T-helper 9 cell (primary cell): Measurements from ENCODE around the gene GINS1.
"Not testable (repeated sequence)": the region's sequence is repeated elsewhere in the genome, so short reads cannot be mapped to it uniquely, and the experiment has no call there.

Experiments used
- DNase-seq: peaks from one replicate; pipeline ENCODE4 v3.0.0-alpha.2; 2020

GINS1 gene

DNA sequence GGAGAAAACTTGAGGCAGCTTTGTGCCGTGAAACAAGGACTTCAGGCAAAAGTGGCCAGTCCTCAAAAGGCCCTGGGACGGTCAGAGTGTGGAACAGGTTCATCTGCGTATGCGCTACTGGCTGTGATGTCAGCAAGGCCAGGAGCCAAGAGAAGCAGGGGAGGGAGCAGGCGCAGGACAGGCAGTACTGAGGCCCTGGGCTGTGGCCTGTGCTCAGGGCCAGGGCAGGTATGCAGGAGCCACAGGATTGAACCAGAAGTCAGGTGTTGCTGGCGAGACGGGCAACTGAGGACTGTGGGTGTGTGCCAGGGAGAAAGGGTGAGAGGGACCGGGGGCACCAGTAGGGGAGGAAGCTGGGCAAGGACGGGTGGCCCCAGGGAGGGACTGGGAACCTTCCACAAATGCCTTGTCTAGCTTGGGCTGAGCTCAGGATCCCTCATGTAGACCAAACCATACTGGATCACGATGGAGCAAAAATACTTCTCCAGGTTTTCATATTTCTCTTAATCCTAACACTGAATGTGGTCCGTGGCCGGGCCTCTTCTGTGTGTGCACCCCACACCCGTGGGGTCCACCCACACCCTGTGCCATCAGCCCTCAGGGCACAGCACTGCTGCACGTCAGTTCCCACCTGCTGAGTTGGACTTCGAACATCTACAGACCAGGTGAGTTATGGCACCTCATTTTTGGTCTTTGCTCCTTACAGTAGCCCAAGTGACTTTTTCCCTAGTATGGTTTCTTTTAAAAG is 46.9 kb downstream of the GINS1 start:
- no peak for DNase-seq

DNA sequence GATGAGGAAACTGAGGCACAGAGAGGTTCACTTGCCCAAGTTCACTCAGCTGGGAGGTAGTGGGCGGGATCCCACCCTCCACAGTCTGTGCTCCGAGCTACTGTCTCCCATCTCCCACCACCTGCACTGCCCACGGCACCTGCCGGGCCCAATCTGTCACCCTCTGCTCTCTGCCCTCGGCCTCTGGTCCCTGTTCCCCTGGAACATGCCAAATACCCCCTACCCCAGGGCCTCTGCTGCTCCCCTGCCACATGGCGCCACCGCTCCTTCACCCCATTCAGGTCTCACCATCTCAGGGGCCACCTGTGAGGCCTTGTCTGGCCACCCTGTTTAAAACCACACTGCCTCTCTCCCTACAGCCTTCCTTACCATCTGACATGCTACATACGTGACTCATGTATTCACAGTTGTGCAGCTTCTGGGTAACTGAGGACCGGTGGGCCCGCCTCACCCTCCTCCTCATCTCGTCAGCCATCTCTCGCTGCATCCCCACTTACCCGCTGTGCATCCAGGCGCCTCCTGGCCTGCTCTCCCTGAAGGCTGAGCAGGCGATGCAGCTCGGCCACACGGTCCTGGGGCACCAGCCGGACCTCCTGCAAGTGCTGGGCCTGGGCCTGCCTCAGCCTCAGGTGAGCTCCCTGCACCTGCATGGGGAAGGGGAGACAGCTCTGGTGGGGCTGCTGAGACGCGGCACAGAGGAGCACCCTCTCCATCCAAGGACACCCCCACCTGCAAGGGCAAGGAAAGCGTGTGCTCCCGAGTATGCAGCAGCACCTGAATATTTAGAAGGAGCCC is 50.6 kb downstream of the GINS1 start:
- DNase-seq: no peak

- no peak for DNase-seq
Measured at GRCh38 chr20:25459111-25459830, 51.8 kb downstream of the GINS1 start.

DNA sequence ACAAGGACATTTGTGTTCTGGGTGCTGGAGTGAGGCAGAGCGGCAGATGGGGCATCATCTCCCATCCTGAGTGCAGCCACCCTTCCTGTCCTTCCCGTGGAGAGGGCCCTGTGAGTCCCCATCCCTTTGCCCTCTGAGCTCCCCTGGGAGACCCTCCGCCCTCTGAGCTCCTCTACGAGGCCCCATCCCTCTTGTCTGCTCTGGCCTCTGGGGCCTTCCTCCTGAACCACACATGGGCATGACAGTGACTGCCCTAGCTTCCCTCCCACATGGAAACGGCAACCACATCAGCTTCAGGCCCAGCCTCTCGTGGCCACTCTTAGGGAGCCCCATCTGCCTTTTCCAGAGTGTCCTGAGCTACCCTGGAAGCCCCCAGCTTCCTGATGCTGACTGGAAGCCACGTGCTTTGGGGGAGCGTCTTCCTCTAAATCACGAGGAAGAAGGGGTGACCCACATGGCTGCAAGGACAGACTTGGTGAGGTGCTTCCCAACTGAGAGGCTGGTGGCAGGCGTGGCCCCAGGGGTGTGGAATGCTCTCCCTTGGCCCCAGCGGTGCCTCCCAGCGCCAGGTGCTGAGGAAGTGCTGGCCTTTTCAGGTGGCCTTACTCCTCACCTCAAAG is 52.6 kb downstream of the GINS1 start:
- no peak for DNase-seq

- no peak for DNase-seq
Measured at GRCh38 chr20:25460566-25461280, 53.2 kb downstream of the GINS1 start.

- DNase-seq: no peak
Measured at GRCh38 chr20:25461281-25461650, 53.8 kb downstream of the GINS1 start.

DNA sequence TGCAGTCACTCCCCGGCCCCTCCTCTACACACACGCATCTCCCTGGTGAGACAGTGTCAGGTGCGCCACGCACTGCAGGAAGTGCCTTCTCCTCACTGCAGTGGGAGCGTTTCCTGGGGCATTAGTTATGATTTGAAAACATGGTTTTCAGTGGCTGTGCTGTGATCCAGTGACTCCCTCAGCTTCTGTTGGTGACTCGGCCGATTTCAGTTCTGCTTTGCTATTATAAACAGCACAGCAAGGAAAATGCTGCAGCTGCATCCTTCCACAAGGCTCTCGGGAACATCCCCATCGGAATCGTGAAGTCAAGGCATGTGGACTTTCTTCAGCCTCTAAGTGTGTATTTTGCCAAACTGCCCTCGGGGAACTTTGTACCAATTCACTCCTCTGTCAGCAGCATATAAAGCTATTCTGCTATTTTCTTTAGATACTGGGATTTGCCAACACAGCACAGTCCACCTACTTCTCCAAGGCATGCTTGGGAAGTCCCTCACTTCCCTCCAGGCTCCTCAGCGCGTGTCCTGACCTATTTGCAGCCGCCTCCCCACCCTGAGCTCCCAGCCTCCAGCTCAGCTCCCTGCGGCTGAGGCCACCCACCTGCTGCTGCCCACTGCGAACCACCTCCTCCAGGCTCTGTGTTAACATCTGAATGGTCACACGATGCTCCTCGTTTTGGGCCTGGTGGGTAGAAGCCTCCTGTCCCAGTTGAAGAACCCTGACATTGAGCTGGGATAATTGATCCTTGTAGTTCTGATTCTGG is 54.5 kb downstream of the GINS1 start:
- no peak for DNase-seq

DNA sequence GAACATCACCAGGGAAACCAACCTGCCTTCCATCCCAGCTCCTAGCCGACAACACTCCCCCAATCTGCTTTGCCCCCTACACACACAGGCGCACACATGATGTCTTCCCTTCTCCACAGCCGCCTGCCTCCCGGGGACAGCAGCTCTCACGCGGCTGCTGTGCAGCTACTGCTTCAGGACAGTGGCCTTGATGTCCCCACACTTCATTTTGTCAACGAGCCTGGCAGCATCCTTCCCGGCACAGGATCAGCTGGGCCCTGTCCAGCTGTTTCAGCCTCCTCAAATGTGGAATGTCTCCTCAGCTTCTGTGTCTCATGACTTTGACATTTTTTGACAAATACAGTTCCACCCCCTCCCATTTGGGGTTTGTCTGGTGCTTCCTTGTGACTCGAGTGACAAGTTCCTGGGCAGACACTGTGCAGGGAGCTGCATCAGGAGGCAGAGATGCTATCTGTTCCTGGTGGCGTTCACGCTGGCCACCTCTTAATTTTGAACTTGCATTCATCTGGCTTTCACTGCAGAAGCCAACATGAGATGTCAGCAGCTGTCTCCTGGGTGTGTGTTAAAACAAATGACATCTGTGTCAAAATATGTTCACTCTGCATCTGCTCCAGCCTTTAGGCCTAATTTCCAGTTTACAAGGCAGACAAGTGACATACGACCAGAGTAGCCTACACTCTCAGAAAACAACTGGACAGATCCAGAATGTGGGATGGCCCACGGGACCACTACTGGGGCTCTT is 57.2 kb downstream of the GINS1 start:
- DNase-seq: no peak

DNA sequence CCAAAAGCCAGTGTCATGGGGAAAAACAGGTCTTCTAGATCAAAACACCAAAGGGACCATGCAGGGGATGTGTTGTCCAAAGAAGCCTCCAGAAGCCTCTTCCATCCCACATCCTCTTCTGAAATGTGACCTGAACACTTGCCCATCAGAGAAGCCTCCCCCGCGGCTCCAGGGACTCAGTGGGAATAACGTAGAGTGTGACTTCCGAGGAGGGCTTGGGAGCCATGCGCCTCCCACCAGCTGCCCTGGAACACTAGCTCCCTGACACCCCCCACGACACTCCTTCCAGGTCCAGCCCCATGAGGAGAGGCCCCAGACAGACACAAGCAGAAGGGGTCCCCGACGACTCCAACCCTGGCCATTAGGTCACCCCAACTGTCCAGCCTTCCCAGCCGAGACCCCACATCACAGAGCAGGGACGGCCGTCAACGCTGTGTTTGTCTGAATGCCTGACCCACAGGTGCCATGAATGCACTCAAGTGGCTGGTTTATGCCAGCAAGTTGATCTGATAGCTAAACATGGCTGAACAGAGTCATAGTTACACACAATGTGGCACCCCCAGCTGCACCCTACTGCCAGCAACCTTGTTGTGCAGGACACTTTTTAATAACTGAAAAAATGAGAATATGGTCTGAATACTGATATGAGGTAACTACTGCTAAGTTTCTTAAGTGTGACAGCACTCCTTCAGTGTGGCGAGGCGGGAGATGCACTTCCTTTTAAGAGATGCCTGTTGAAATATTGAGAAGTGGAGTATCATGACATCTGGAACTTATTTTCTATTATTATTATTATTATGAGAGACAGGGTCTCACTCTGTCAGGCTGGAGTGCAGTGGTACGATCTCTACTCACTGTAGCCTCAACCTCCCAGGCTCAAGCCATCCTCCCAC is 58.0 kb downstream of the GINS1 start:
- DNase-seq: no peak

DNA sequence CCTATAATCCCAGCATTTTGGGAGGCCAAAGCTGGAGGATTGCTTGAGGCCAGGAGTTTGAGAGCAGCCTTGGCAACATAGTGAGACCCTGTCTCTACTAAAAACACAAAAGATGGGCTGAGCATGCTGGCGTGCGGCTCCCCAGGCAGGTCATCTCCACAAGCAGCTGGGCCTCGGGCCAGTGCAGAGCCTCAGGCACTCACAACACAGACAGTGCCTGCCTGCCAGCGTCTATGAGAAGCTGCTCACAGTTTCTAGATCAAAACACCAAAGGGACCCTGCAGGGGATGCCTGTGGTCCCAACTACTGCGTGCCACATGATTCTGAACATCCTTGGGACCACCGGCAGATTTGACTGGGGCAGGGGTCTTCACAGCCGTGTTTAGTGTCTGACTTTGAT is 59.4 kb downstream of the GINS1 start:
- no peak for DNase-seq

DNA sequence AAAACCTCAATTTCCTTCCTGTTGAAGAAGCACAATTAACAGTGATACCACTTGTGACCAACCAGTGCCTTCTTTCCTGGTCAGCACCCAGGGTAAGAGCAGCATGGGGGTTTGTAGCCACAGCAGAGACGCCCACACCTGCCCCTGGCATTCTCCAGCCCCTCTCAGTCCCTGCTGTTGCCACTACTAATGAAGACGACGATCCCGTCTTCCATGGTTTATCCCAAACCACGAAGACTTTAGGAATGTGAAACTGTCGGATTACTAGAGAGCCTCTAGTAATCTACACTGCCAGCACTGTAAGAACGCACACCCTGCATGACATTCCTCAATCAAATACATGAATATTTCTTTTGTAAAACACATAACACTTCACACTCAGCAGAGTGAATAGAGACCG is 60.0 kb downstream of the GINS1 start:
- no peak for DNase-seq

DNA sequence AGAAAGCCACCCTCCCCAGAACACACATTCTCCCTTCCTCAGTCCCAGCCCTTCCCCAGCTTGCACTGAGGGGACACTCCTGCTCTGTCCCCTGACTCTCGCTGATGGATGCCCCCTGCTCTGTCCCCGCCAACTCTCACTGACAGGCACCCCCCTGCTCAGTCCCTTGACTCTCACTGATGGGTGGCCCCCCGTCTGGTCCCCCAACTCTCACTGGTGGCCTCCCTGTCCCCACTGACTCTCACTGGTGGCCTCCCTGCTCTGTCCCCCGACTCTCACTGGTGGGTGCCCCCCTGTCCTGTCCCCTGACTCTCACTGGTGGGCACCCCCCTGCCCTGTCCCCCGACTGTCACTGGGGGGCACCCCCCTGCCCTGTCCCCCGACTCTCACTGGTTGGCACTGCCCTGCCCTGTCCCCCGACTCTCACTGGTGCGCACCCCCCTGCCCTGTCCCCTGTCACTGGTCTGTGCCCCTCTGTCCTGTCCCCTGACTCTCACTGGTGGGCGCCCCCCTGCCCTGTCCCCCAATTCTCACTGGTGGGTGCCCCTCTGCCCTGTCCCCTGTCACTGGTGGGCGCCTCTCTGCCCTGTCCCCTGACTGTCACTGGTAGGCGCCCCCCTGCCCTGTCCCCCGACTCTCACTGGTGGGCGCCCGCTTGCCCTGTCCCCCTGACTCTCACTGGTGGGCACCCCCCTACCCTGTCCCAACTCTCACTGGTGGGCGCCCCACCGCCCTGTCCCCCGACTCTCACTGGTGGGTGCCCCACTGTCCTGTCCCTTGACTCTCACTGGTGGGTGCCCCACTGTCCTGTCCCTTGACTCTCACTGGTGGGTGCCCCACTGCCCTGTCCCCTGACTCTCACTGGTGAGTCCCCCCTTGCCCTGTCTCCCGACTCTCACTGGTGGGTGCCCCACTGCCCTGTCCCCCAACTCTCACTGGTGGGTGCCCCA is 60.9 kb downstream of the GINS1 start:
- no peak for DNase-seq

GRCh38 chr20:25469558-25469957 is 62.1 kb downstream of the GINS1 start:
- DNase-seq: no peak

DNA sequence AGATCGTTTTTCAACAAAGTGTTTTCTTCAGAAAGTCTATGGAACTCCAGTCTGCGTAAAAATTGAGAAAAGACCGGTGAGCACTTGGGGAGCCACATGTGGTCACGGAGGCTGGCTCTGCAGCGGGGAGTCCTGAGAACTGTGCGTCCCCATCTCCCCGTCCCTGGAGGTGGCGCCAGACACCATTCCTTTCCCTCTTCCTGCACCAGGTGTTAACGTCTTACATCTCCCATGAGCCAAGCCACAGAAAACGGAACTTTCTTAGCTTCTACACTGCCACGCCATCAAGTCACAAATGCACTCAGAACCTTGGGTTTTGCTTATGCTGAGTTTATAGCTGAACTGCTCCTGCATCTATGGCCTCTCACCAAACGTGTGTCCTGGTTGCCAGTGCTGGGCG is 62.6 kb downstream of the GINS1 start:
- no peak for DNase-seq

DNA sequence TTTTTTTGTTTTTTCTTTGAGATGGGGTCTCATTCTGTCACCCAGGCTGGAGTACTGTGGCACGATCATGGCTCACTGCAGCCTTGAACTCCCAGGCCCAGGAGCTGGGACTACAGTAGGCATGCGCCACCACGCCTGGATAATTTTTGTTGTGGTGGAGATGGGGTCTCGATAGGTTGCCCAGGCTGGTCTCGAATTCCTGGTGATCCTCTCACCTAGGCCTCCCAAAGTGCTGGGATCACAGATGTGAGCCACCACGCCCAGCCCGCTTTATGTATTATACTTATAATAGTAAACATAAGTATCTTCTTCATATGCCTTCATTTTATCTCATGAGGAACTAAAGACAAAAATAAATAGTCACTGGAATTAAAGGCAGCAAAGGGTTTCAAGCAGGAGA is 63.5 kb downstream of the GINS1 start:
- DNase-seq: no peak

DNA sequence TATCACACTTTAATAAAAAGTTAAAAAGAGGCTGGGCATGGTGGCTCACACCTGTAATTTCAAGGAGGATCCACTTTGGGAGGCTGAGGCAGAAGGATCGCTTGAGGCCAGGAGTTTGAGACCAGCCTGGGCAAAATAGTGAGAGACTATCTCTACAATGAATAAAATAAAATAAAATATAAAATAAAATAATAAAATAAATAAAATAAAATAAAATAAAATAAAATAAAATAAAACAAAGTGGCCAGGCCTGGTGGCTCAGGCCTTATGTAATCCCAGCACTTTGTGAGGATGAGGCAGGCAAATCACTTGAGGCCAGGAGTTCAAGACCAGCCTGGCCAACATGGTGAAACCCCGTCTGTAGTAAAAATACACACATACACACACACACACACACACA is 65.8 kb downstream of the GINS1 start:
- DNase-seq: not testable (repeated sequence)

DNA sequence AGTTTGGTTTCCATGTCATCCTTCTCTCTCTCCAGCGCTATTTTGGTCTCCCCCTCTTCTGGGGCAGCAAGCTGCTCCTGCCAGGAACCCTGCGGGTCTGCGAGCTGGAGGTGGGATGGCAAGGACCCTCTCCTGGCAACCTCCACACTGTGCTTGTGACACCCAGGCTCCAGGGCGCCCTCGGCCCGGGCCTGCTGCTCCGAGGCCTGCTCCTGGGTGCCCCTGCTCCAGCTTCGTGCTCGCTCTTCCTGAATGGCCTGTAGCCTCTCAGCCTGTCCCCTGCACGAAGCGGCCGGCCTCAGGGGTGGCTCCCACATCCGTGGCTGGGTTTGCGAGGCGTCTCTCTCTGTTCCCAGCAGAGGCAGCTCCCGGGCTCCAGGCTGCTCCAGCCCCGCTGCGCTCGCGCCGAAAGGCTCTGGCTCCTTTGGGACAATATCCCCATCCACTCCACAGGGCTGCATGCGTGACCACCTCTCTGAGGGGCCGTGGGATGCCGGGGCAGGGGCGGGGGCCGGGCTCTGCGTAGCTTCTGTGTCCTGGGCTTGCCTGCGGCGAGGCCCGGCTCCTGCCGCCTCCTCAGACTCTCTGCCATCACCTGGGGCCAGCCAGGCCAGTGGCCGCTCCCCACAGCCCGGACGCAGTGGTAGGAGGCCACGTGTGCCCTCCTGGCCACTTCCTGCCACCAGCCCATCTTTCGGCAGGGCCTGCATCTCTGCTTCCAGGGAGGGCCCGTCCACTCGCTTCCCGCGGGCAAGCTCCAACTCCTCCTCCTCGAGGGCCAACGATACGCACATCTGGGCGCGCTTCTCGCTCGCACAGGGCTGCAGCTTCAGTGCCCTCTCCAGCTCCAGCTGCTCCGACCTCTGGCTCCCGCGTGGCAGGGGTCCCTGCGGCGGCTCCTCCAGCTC is 68.9 kb downstream of the GINS1 start:
- DNase-seq: no peak
